GM21723 (cell line): Measurements from ENCODE around the gene TICAM1.
"Not testable (repeated sequence)": the region's sequence is repeated elsewhere in the genome, so short reads cannot be mapped to it uniquely, and the experiment has no call there.

Experiments used
- ATAC-seq: cut with Tn5 transposase; IDR thresholded peaks from one replicate; pipeline ENCODE4 v1.9.1; 2021; ENCODE audit warnings: mild to moderate bottlenecking, moderate library complexity; ENCODE audit not compliant: unreplicated experiment

TICAM1 gene

DNA sequence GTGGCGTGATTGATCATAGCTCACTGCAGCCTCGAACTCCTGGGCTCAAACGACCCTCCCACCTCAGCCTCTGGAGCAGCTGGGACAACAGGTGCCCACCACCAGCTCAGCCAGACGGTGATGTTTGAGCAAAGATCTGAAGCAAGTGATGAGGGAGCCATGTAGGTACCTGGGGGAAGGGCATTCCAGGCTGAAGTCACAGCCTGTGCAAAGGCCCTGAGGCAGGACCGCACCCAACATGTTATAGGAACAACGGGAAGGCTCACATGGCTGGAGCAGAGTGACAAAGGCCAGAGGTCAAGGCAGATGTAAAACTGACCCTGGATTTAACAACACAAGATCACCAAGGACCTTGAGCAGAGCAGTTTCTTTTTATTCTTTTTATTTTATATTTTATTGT, 25.1 kb downstream of the TICAM1 start:
- no peak for ATAC-seq

DNA sequence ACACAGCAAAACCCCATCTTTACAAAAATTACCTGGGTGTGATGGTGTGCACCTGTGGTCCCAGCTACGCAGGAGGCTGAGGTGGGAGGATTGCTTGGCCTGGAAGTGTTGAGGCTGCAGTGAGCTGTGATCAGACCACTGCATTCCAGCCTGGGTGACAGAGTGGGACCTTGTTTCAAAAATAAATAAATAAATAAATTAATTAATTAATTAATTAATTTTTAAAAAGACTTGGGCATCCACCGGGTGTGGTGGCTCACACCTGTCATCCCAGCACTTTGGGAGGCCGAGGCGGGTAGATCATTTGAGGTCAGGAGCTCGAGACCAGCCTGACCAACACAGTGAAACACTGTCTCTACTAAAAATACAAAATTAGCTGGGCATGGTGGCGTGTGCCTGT, 26.4 kb downstream of the TICAM1 start:
- not testable (repeated sequence) for ATAC-seq

DNA sequence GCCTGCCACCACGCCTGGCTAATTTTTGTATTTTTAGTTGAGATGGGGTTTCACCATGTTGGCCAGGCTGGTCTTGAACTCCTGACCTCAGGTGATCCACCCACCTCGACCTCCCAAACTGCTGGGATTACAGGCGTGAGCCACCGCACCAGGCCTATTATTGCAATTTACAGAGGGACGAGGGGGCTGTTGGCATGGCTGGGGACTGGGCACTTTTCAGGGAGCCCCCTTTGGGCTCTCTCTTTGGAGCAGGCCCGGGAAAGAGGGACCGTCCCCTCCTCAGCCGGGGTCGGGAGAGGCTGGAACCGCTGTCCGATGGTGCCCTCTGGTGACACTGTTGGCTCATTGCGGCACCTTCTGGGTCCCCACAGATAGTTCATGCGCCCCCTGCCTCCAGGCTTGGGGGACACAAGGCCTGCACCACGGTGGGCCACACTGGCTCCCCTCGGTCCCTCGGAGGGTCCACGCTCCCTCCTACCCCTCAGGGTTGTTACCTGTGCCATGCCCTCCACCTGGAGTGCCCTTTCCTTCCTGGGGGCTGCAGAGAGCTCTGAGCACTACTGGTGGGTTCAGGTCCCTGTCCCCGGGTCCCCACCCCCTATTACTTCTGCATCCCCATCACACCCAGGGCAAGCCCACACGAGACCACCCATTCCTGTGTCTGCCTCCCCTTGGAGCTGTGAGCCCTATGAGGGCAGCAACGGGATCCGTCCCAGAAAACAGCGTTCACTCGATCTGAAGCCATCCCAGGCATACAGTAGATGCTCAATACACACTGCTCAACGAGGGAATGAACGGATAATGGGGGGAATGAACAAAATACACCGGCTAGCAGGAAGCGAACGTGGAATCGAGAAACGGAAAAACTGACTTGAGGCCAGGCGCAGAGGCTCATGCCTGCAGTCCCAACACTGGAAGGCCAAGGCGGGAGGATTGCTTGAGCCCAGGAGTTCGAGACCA, 27.5 kb downstream of the TICAM1 start:
- no peak for ATAC-seq

DNA sequence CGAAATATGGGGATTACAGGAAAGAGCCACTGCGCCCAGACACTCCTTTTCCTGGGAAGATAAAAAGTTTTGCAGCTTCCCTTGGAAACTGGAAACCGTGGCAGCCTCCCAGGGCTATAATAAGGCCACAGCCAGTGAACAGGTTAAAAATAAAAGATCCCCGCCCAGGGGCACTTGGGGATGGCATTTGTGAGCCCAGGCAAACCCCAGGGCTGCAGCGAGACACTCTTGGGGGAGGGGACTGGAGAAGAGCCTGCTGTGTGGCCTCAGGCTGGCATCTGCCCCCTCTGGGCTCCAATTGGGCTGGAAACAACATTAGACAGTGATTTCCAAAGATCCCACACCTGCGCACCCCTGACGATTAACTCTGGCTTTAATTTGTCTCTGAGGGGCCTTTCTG, 28.8 kb downstream of the TICAM1 start:
- ATAC-seq: no peak

DNA sequence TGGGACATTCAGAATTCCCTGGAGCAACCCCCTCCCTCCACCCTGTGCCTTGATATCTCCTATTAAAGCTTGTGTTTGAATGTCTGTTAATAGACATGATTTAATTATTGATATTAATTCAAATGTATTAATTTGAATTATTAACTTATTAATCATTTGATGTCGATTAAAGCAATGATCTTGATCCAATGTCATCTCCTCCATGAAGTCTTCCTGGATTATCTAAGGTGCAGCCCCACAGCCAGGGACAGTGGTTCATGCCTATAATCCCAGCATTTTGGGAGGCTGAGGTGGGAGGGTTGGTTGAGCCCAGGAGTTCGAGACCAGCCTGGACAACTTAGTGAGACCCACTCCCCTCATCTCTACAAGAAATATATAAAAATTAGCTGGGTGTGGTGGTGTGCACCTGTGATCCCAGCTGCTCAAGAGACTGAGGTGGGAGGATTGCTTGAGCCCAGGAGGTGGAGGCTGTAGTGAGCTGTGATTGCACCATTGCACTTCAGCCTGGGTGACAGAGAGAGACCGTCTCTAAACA, 30.4 kb downstream of the TICAM1 start:
- ATAC-seq: no peak

GRCh38 chr19:4800591-4801081, 30.9 kb downstream of the TICAM1 start:
- ATAC-seq: no peak

DNA sequence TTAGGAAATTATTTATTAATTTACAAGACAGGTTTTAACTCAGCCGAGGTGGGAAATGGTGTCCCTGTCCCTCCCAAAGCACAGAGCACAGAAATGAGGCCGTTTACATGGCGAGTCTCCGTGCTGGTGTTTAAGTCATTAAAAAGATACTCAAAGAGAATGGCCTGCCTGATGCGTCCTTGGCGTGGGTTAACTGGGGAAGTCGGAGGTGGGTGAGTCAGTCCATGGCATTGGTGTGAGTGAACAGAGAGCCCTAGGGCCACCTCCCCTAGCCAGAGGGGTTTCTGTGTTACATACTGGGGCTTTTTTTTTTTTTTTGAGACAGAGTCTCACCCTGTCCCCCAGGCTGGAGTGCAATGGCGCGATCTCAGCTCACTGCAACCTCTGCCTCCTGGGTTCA, 36.1 kb downstream of the TICAM1 start:
- ATAC-seq: no peak

GRCh38 chr19:4794971-4795370, 36.5 kb downstream of the TICAM1 start:
- ATAC-seq: no peak

- not testable (repeated sequence) for ATAC-seq
These were observed 38.2 kb downstream of the TICAM1 start for GRCh38 chr19:4793278-4793677.

GRCh38 chr19:4792866-4793195, 38.7 kb downstream of the TICAM1 start:
- not testable (repeated sequence) for ATAC-seq

- not testable (repeated sequence) for ATAC-seq
These were observed 39.3 kb downstream of the TICAM1 start for GRCh38 chr19:4792019-4792865.

DNA sequence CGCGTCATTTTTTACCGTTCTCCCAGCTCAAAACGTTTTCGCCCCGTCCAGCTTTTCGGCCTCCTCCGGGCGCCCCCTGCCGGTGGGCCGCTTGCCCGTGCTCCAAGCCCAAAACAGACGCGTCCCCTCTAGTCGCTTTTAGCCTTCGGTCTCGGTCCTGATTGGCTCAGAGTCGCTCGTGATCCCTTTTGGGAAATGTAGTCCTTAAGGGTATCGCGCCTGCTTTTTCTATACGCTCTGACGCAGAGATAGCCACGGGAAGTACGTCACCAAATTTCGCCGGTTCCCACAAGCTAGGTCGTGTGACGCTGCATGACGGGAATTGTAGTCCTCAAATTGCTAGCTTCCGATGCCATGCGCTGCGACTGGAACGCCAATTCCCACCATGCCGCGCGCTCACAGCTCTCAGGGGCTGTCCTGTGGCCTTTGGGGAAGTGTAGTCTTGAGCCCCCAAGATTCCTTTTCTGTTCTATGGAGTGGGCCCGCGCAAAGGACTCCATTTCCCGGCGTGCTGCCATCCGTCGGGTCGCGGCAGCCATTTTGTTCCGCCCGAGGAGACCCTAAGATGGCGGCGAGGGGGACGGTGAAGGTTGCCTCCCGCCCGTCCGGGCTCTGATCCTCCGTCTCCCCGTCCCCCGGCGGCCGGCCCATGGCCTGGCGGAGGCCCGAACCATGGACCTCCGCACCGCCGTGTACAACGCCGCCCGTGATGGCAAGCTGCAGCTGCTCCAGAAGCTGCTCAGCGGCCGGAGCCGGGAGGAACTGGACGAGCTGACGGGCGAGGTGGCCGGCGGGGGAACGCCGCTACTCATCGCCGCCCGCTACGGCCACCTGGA, 40.1 kb downstream of the TICAM1 start, which contains the start of gene FEM1A:
Gene FEM1A, plus strand, starts transcription at position 552 of the 836 bp plus-strand sequence. Its CDS starts 121 bp downstream, at position 673.
- peak; percentile 96 for ATAC-seq

- not testable (repeated sequence) for ATAC-seq
These were observed 45.0 kb downstream of the TICAM1 start for GRCh38 chr19:4786412-4787016.

DNA sequence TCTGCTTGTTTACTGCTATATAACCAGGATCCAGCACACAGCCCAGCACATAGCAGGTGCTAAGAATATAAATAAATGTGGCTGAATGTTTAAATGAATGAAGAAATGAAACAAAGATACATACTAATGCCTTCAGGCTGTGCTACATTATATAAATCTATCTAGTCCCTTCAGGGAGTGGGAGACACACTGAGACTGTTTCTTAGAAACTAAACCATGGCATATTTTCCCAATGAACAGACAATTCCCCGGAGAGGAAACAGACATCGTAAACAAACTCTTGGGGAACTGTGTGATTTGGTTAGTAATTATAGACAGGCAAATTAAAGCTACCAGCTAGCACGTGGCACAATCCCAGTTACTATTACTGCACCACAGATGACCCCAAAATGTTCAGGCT, 49.7 kb downstream of the TICAM1 start:
- ATAC-seq: no peak

GRCh38 chr19:4780860-4781259, 50.7 kb downstream of the TICAM1 start:
- no peak for ATAC-seq

DNA sequence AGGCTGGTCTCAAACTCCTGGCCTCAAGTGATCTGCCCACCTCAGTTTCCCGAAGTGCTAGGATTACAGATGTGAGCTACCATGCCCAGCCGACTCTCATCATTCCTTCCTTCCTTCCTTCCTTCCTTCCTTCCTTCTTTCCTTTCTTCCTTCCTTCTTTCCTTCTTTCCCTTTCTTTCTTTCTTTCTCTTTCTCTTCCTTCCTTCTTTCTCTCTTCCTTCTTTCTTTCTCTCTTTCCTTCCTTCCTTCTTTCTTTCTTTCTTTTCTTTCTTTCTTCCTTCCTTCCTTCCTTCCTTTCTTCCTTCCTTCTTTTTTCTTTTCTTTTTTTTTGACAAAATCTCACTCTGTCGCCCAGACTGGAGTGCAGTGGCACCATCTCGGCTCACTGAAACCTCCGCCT, 53.4 kb downstream of the TICAM1 start:
- ATAC-seq: not testable (repeated sequence)

DNA sequence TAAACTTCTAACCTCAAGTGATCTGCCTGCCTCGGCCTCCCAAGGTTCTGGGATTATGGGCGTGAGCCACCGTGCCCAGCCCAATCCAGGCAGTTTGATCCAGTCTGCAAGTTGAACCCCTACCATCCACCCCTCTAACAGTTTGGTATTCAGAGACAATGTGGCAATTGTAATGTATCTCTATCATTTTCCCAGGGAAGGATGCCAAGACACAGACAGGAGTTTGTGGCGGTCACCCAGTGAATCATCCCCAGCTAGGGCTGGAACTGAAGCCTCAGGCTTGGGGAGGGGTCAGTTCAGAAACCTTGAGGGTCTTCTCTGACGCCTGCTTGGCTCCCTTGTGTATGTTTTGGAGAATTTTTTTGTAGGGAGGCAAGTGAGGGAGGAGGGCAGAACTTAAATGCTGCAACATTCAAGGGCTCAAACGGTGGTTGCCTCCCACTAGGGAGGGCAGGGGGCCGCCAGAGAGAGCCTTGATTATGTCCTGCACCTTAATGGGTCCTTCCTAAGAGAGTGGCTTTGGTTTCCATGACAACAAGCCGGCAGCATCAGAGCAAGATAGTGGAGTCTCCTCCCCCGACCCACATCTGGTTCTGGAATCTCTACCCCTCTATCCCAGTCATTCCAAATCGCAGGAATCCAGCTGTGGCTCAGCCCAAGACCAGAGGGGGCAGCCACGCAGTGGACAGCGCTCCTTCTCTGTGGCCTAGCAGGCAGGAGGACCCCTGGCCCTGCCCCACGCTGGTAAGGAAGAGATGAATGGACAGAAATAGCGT, 54.9 kb downstream of the TICAM1 start:
- ATAC-seq: no peak

- no peak for ATAC-seq
These were observed 55.8 kb downstream of the TICAM1 start for GRCh38 chr19:4775627-4776152.

DNA sequence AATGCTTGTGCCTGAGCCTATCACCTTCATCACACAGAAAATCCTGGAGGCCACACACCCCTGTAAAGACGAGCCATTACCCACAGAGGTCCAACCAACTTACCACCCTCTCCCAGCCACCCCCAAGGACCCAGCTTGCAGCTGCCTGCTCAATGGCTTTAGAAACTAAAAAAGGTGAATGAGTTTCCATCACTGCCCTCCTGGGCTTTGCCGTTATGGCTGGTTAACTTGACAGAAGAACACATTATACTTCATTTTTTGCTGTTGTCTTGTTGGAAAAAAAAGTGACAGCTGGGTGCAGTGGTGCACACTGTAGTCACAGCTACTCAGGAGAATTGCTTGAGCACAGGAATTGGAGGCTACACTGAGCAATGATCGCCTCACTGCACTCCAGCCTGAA, 57.4 kb downstream of the TICAM1 start:
- ATAC-seq: no peak
